ENCODE data around the gene FGD2.

DNA sequence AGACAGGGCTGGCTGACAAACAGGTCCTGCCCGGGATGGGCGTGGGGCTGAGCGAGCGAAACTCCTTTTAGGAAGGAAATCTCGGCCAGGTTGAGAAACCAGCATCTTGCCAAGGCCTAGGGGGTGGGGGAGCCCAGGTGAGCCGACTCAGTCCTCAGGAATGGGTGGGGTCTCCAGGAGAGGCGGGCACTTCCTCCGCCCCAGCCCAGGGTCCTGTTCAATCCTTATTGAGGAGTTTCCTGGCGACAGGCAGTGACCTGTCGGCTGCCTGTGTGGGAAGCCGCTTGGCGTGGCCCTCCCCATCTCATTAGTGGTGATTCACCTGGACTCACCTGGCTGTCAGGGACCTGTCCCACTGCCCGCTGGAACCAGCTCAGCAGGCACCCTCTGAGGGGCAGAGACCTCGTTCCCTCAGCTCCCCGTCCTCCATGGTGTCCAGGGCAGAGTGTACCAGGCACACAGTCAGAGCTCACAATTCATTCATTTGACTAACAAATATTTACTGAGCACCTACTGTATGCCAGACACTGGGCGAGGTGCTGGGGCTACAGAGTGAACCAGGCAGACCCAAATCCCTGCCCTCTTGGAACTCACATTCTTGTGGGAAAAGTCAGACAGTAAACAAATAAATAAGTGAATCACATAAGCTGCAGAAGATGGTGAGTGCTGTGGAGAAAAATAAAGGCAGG lies 51.1 kb downstream of the FGD2 start:
- TF ChIP-seq CTCF (IDR thresholded peaks at IDR 0.05): no peak
- TF ChIP-seq POLR2AphosphoS5 (IDR thresholded peaks at IDR 0.05): no peak
- no peak for TF ChIP-seq POLR2A (IDR thresholded peaks at IDR 0.05)
- TF ChIP-seq EP300 (IDR thresholded peaks at IDR 0.05; ENCODE audit: low read depth): no peak

All from transverse colon (tissue), 4 donors.